B cell (primary cell): ENCODE measurements around the gene MAPKAPK5. TPM values are rescaled to one million over a fixed set of nuclear protein-coding genes. Genes with fewer than 3 reads are reported as not detected.

Experiments
- ATAC-seq: fragments of 200-7000 bp; cut with Tn5 transposase; one replicate; pipeline ENCODE4 v1.10.0; 2021; ENCODE audit warnings: low read depth, mild to moderate bottlenecking, moderate number of reproducible peaks, moderate library complexity
- CTCF ChIA-PET: fragments of 350-600 bp; sonication (Branson Sonifier 250); formaldehyde crosslinking; loops from one replicate; lab custom pipeline; 2021; ENCODE audit warnings: antibody characterized with exemption, inconsistent platforms; lab: Charles Lee
- POLR2A ChIA-PET: fragments of 350-600 bp; sonication (Branson Sonifier 250); formaldehyde crosslinking; loops from one replicate; lab custom pipeline; 2021; ENCODE audit warnings: antibody characterized with exemption; lab: Charles Lee
- DNase-seq: peaks from one replicate; pipeline ENCODE4 v3.0.0; 2013
- H2AFZ ChIP-seq: 2 replicates; pipeline ENCODE4 v1.6.1; 2012; ENCODE audit warnings: mild to moderate bottlenecking, low read depth, low read length; ENCODE audit not compliant: insufficient read depth, poor library complexity, severe bottlenecking
- H3K27ac ChIP-seq, 2 donors: 1 replicate in 1 of 2; 2 replicates in 1 of 2; pipeline ENCODE4 v1.5.1; 2012 to 2013; ENCODE audit warnings: low read length in 2 of 2, mild to moderate bottlenecking in 2 of 2, moderate library complexity in 1 of 2
- H3K27me3 ChIP-seq, 4 experiments: fragments of 200-600 bp in 1 of 4; sonication (generic) in 1 of 4; replicated peaks in 1 of 4; 1 replicate in 2 of 4; 2 replicates in 2 of 4; pipeline versions ENCODE4 v1.6.1 to v1.7.0; 2013 to 2016; ENCODE audit warnings: low read length in 3 of 4, mild to moderate bottlenecking in 2 of 4, mixed read lengths in 1 of 4, moderate library complexity in 1 of 4; ENCODE audit not compliant: insufficient read depth in 4 of 4, control insufficient read depth in 3 of 4; ENCODE audit errors: control extremely low read depth in 1 of 4
- H3K36me3 ChIP-seq, 2 experiments: replicated peaks in 1 of 2; 1 replicate in 1 of 2; 2 replicates in 1 of 2; pipeline versions ENCODE4 v1.6.1 to v1.7.1; 2013; ENCODE audit warnings: low read length in 1 of 2; ENCODE audit not compliant: insufficient read depth in 2 of 2, control insufficient read depth in 1 of 2; ENCODE audit errors: control extremely low read depth in 1 of 2, extremely low read depth in 1 of 2
- H3K4me1 ChIP-seq, 2 donors: fragments of 200-600 bp in 1 of 2; sonication (generic) in 1 of 2; 1 replicate in 1 of 2; 2 replicates in 1 of 2; pipeline versions ENCODE4 v1.5.1 to v1.6.1; 2013 to 2017; ENCODE audit warnings: low read length in 2 of 2; ENCODE audit not compliant: control insufficient read depth in 2 of 2, insufficient read depth in 2 of 2
- H3K4me2 ChIP-seq: replicated peaks from 2 replicates; pipeline ENCODE3; 2012; ENCODE audit warnings: mild to moderate bottlenecking, low read depth, low read length; ENCODE audit not compliant: poor library complexity, severe bottlenecking
- H3K4me3 ChIP-seq, 5 experiments: fragments of 200-600 bp in 1 of 5; sonication (generic) in 1 of 5; 1 replicate in 3 of 5; 2 replicates in 2 of 5; pipeline versions ENCODE4 v1.5.1 to v1.7.0; 2011 to 2016; ENCODE audit warnings: low read length in 4 of 5, mild to moderate bottlenecking in 4 of 5, low read depth in 2 of 5, control low read depth in 1 of 5, moderate library complexity in 1 of 5; ENCODE audit not compliant: insufficient read depth in 1 of 5; ENCODE audit errors: control extremely low read depth in 1 of 5, extremely low read depth in 1 of 5
- H3K79me2 ChIP-seq: fragments of 200-600 bp; sonication (generic); one replicate; pipeline ENCODE4 v1.6.0; 2016; ENCODE audit warnings: low read length; ENCODE audit not compliant: control insufficient read depth, insufficient read depth
- H3K9ac ChIP-seq: fragments of 200-600 bp; sonication (generic); 2 replicates; pipeline ENCODE4 v1.6.1; 2017; ENCODE audit warnings: mild to moderate bottlenecking, low read length, moderate library complexity
- H3K9me3 ChIP-seq, 3 donors: one replicate each; pipeline versions ENCODE4 v1.6.1 to v1.7.1; 2013; ENCODE audit warnings: low read length in 2 of 3; ENCODE audit not compliant: control insufficient read depth in 2 of 3, insufficient read depth in 1 of 3; ENCODE audit errors: control extremely low read depth in 1 of 3
- H4K20me1 ChIP-seq: 2 replicates; pipeline ENCODE4 v1.6.0; 2012; ENCODE audit warnings: mild to moderate bottlenecking, low read length; ENCODE audit not compliant: insufficient read depth, control insufficient read depth, poor library complexity, severe bottlenecking
- H3K27ac Mint-ChIP-seq: one replicate; pipeline ENCODE4 v1.8.0; 2021; ENCODE audit warnings: mixed read lengths
- H3K27me3 Mint-ChIP-seq: one replicate; pipeline ENCODE4 v1.8.0; 2021; ENCODE audit warnings: mixed read lengths
- H3K4me1 Mint-ChIP-seq: one replicate; pipeline ENCODE4 v1.8.0; 2021; ENCODE audit warnings: mixed read lengths
- H3K4me3 Mint-ChIP-seq: one replicate; pipeline ENCODE4 v1.8.0; 2021; ENCODE audit warnings: mixed read lengths
- H3K9me3 Mint-ChIP-seq: one replicate; pipeline ENCODE4 v1.8.0; 2022; ENCODE audit warnings: mixed read lengths; ENCODE audit not compliant: insufficient read depth
- EZH2 ChIP-seq: IDR thresholded peaks from 2 replicates; pipeline ENCODE4 v1.6.1; 2012; ENCODE audit warnings: borderline replicate concordance, low read depth, mild to moderate bottlenecking, moderate library complexity, low read length; ENCODE audit not compliant: insufficient read depth, poor library complexity, severe bottlenecking
- WGBS: methylation state at CpG from one replicate; pipeline ENCODE4 v1.1.5; 2013; ENCODE audit warnings: missing lambda C conversion rate; ENCODE audit not compliant: insufficient coverage; 5-methylcytosine and 5-hydroxymethylcytosine counted together
- intact Hi-C: fragments of 100-400 bp; cut with micrococcal nuclease; formaldehyde crosslinking; loops from one replicate; pipeline ENCODE4 v1.10.0; 2022
- polyA plus RNA-seq: library from polyadenylated mRNA; depleted of rRNA; stranded (reverse); fragments of >200 nt; gene quantifications from 2 replicates; pipeline ENCODE4 v1.2.3, GENCODE V29; 2012
- total RNA-seq, 2 donors: library from RNA; stranded (reverse); fragments of 120-200 nt in 1 of 2; gene quantifications; 1 replicate in 1 of 2; 2 replicates in 1 of 2; pipeline versions ENCODE4 v1.2.3 to v1.2.4, GENCODE V29; 2013 to 2022
- TF ChIP-seq, protein P1 (sequence below): fragments of 200-600 bp; IDR thresholded peaks from one replicate; pipeline ENCODE4 v1.8.0; 2022; ENCODE audit warnings: antibody characterized with exemption, mild to moderate bottlenecking

MAPKAPK5 gene
- total and polyA plus RNA-seq, 2 donors (not counting 1 experiment from before 2014, with no cell fraction given) = 60.2 to 64.4 TPM

DNA sequence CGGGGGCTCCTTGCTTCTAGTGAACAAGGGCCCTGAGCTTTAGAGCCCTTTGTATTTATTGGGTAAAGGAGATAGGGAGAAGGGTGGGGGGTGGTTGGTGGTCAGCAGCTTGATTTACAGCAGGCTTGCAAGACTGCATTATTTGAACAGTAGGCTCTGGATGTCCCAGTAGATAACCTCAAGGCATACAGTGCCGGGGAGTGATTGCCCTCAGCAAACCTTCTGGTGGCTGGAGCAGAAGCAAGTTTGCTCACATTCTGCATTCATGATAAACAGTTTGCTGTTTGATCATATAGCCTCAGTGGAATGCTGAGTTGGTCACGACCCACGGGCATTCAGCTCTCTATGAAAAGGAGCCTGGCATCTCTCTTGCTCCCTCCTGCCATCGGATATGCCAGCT, 16.5 kb upstream of the MAPKAPK5 start:
- H3K9me3 ChIP-seq = peaks cover 0 to 4% (median 0%) of the 10 kb centered on the region in 3 donors
- no peak overlapping the region for H3K4me3 ChIP-seq
- POLR2A ChIA-PET = no interaction called here
- no peaks in the 10 kb centered on the region for H3K4me1 ChIP-seq
- no peak overlapping the region for H3K4me2 ChIP-seq
- ATAC-seq (no peak), DNase-seq (no peak)
- Mint-ChIP-seq H3K4me1 (no peaks in the 10 kb centered on the region), H3K27me3 (peaks cover 27% of the 10 kb centered on the region), H3K27ac (no peak overlapping the region), H3K4me3 (no peak overlapping the region), H3K9me3 (no peaks in the 10 kb centered on the region)
- TF ChIP-seq, protein P1, sequence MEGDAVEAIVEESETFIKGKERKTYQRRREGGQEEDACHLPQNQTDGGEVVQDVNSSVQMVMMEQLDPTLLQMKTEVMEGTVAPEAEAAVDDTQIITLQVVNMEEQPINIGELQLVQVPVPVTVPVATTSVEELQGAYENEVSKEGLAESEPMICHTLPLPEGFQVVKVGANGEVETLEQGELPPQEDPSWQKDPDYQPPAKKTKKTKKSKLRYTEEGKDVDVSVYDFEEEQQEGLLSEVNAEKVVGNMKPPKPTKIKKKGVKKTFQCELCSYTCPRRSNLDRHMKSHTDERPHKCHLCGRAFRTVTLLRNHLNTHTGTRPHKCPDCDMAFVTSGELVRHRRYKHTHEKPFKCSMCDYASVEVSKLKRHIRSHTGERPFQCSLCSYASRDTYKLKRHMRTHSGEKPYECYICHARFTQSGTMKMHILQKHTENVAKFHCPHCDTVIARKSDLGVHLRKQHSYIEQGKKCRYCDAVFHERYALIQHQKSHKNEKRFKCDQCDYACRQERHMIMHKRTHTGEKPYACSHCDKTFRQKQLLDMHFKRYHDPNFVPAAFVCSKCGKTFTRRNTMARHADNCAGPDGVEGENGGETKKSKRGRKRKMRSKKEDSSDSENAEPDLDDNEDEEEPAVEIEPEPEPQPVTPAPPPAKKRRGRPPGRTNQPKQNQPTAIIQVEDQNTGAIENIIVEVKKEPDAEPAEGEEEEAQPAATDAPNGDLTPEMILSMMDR = no peak
- no peak for TF ChIP-seq EZH2
- CTCF ChIA-PET = interaction anchor here (1.6 to 2.2 kb wide), 2 partner anchors 13 to 72 kb away, joined by 5 to 10 read pairs; no protein-coding TSS in a partner anchor
- intact Hi-C loops = no loop called here
- H3K36me3 ChIP-seq = no peaks in the 10 kb centered on the region
- no peak overlapping the region for H3K9ac ChIP-seq
- no peak overlapping the region for H2AFZ ChIP-seq
- peaks cover 0 to under 1% (median 0%) of the 10 kb centered on the region in 4 experiments for H3K27me3 ChIP-seq
- WGBS = 94% methylated on average over 5 of the region's 5 CpGs
- no peak overlapping the region for H3K27ac ChIP-seq
- H4K20me1 ChIP-seq = no peaks in the 10 kb centered on the region
- H3K79me2 ChIP-seq = no peaks in the 10 kb centered on the region

DNA sequence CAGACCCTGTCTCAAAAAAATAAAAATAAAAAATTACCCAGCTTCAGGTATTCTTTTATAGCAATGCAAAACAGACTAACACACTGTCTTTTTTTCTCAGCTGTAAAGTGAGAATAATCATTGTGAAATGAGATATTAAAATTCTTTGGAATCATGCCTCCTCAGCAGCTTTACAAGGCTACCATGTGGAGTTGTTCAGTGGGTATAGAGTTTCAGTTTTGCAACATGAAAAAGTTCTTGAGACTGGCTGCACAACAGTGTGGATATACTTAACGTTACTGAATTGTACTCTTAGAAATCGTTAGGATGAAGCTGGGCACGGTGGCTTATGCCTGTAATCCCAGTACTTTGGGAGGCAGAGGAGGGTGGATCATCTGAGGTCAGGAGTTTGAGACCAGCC, 15.7 kb upstream of the MAPKAPK5 start:
- CTCF ChIA-PET = interaction anchor here (1.6 to 2.2 kb wide), 2 partner anchors 13 to 73 kb away, joined by 5 to 10 read pairs; no protein-coding TSS in a partner anchor
- H3K9ac ChIP-seq = no peak overlapping the region
- peaks cover 23% of the 10 kb centered on the region for H3K27me3 Mint-ChIP-seq
- H4K20me1 ChIP-seq = no peaks in the 10 kb centered on the region
- peaks cover 0 to 4% (median 0%) of the 10 kb centered on the region in 3 donors for H3K9me3 ChIP-seq
- ATAC-seq (no peak), DNase-seq (no peak)
- TF ChIP-seq EZH2 = no peak
- TF ChIP-seq, protein P1 = no peak
- H3K27ac ChIP-seq = no peak overlapping the region
- no peaks in the 10 kb centered on the region for H3K36me3 ChIP-seq
- H3K4me3 Mint-ChIP-seq = no peak overlapping the region
- H3K4me1 ChIP-seq = no peaks in the 10 kb centered on the region
- POLR2A ChIA-PET = no interaction called here
- WGBS = 92% methylated on average over 3 of the region's 3 CpGs
- H3K27ac Mint-ChIP-seq = no peak overlapping the region
- no peak overlapping the region for H2AFZ ChIP-seq
- H3K9me3 Mint-ChIP-seq = no peaks in the 10 kb centered on the region
- H3K4me2 ChIP-seq = no peak overlapping the region
- no peak overlapping the region for H3K4me3 ChIP-seq
- no peaks in the 10 kb centered on the region for H3K4me1 Mint-ChIP-seq
- no peaks in the 10 kb centered on the region for H3K79me2 ChIP-seq
- intact Hi-C loops = no loop called here
- no peaks in the 10 kb centered on the region for H3K27me3 ChIP-seq
